GM12873 (cell line): ENCODE measurements around the gene ADPRHL1.

Experiments
- TF ChIP-seq, protein P1 (sequence below): IDR thresholded peaks from 2 replicates; pipeline ENCODE4 v1.5.1; 2012; ENCODE audit warnings: low read depth, mild to moderate bottlenecking, moderate library complexity, low read length, control low read depth; ENCODE audit not compliant: insufficient read depth; ENCODE audit errors: missing control alignments

The ADPRHL1 gene

GRCh38 chr13:113401452-113402415 is 51.6 kb downstream of the ADPRHL1 start:
- TF ChIP-seq, protein P1, sequence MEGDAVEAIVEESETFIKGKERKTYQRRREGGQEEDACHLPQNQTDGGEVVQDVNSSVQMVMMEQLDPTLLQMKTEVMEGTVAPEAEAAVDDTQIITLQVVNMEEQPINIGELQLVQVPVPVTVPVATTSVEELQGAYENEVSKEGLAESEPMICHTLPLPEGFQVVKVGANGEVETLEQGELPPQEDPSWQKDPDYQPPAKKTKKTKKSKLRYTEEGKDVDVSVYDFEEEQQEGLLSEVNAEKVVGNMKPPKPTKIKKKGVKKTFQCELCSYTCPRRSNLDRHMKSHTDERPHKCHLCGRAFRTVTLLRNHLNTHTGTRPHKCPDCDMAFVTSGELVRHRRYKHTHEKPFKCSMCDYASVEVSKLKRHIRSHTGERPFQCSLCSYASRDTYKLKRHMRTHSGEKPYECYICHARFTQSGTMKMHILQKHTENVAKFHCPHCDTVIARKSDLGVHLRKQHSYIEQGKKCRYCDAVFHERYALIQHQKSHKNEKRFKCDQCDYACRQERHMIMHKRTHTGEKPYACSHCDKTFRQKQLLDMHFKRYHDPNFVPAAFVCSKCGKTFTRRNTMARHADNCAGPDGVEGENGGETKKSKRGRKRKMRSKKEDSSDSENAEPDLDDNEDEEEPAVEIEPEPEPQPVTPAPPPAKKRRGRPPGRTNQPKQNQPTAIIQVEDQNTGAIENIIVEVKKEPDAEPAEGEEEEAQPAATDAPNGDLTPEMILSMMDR = no peak

DNA sequence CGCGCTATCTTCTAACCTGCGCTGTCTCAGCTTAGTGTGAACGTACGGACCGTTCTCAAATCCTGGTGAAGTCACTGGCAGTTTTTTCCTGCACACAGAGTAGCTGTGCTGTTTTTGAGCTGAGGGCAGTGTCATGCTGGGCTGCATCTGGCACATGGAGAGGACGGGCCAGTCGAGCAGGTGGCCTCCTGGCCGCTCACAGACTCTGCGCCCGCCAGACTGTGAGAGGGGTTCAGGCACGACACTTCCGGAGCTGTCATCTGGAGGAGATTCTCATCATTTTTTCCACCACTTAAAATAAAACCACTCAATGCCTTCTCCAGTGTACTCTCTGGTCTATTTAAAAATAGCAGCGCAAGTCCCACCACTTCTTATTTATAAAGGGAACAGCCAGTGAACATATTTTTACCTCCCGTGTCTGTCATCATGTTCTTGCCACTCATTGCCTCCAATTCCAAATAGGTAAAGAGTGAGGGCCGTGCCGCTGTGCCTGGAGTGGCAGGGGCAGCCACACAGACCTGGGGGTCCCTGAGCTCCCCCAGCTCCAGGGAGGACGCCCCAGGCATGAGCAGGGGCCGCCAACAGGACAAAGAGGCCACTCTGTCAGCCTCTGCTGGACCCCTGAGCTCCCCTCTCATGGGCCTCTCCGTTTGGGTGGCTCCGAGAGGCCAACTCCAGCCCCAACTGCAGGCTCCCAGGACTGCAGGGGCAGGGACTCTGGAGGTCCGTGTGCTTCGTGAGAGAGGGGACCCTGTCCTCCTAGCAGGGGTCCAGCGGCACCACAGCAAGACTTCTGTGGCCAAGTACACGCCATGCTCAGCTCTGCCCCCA is 52.5 kb downstream of the ADPRHL1 start:
- TF ChIP-seq, protein P1 = no peak

- TF ChIP-seq, protein P1 = no peak
Measured at GRCh38 chr13:113399755-113400149, 53.5 kb downstream of the ADPRHL1 start.

GRCh38 chr13:113398963-113399754 is 54.1 kb downstream of the ADPRHL1 start:
- TF ChIP-seq, protein P1 = no peak

DNA sequence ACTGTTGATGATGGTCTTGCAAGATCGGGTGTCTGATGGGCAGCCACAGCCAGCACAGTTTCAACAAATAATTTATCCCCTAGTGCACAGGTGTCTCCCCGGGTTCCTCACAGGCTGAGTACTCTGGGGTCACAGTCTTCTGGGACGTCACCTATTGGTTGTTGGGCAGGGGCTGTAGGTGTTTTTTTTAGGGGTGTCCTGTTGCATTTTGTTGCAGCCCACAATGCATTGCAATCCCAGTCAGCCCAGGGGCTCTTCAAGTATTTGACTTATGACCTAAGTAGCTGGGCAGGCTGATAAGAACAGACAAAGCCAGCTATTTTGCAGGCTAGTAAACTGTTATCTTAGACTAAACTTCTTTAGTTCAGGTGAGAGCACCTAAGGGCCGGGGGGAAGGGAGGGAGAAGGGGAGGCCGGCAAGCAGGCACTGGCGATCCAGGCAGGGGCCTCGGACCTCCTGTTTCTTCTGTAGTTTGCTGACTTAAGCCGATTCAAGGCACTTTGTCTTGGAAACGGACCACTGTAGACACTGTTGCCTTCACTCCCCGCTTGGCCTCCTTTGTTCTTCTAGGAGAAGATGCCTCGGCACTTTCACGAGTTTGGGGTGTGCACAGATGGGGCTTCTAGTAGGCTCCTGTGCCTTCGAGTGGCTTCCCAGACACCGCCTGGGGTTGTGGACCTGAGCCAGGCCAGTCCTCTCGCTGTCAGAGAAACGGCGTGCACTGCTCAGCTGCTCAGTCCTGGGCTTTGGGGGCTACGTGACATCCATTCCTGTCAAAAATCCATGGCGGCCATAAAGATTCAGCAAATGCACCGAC is 55.5 kb downstream of the ADPRHL1 start:
- TF ChIP-seq, protein P1 = no peak

DNA sequence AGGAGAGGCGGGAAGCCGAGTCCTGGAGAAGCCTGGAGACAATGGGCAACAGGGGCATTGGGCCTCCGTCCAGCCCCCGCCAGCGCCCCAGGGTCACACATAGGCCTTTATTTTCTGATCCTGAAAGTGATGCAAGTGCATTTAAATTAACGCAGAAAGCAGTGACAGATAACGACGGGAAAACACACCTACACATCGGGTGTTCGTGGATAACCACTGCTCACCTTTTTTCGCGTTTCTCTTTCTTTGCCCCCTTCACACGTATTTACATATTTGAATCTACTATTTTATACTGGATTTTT is 59.0 kb downstream of the ADPRHL1 start:
- TF ChIP-seq, protein P1 = no peak
